Measurements from ENCODE around the gene SUPT20H.

Gene SUPT20H

GRCh38 chr13:37058910-37059847, at the start of gene SUPT20H:
TSS of gene SUPT20H (minus strand) at chr13:37059688. CDS start at chr13:37051490, 8,198 bp downstream.
- peak; percentile 83 for DNase-seq (ENCODE audit: low read depth)
- peak within 1 kb of the TSS; percentile 78 for H3K4me3 ChIP-seq (ENCODE audit: control insufficient read depth, low read depth, low read length)
- no peak for TF ChIP-seq CTCF (conservative IDR thresholded peaks at IDR 0.05; ENCODE audit: control insufficient read depth, insufficient read depth, low read depth, low read length)

DNA sequence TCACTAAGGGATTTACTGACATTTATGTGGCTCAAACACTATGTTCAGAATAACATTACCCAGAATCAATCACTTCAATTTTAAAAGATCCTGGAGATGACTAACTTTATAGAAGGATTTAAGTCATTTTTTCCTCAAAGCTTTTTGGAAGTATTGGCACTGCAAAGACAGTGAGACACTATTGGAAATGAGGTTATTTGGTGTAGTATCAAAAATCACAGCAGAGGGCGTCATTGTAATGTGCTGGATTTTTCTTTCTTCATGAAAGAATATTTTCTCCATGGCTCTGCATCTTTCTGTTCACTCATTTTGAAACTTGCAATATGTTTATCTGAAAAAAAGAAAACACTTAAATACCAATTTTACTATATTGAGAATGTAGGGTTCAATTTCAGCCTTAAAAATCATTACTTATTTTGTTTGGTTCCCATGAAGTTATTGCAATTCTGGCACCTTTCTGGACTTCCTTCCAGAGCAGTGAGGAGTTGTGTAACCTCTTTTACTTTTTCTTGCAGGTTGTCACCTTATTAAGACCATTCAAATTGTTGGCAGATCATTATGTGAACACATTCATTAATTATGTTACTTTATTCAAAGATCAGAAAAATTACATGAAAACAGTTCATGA, 49.7 kb upstream of the SUPT20H start:
- TF ChIP-seq CTCF (conservative IDR thresholded peaks at IDR 0.05; ENCODE audit: control insufficient read depth, insufficient read depth, low read depth, low read length), result peak; percentile 80
- peak; percentile 65 for DNase-seq (ENCODE audit: low read depth)
- no peak overlapping the region for H3K4me3 ChIP-seq (ENCODE audit: control insufficient read depth, low read depth, low read length)

DNA sequence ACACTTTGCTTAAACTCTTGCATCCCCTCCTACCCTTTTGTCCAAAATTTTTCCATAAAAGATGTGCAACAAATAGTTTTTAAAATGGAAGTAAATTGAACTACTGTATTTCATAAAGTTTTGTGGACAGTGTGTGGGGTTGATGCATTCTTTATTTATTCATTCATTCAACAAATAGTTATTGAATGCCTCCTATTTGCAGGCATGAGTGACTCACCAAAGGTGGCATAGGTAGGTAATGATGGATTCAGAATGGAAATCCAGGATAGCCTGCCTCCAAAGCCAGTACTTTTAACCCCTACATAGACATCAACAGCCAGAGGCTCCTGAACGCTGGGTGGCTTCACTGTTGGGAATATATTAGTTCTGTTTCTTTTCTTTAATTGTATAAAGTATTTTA, 48.4 kb upstream of the SUPT20H start:
- no peak overlapping the region for H3K4me3 ChIP-seq (ENCODE audit: control insufficient read depth, low read depth, low read length)
- TF ChIP-seq CTCF (conservative IDR thresholded peaks at IDR 0.05; ENCODE audit: control insufficient read depth, insufficient read depth, low read depth, low read length), result no peak
- no peak for DNase-seq (ENCODE audit: low read depth)

- no peak overlapping the region for H3K4me3 ChIP-seq (ENCODE audit: control insufficient read depth, low read depth, low read length)
- DNase-seq (ENCODE audit: low read depth), result no peak
- TF ChIP-seq CTCF (conservative IDR thresholded peaks at IDR 0.05; ENCODE audit: control insufficient read depth, insufficient read depth, low read depth, low read length), result no peak
These were observed 48.0 kb upstream of the SUPT20H start for GRCh38 chr13:37107456-37107855.

GRCh38 chr13:37106642-37107041, 47.2 kb upstream of the SUPT20H start:
- DNase-seq (ENCODE audit: low read depth), result no peak
- no peak overlapping the region for H3K4me3 ChIP-seq (ENCODE audit: control insufficient read depth, low read depth, low read length)
- TF ChIP-seq CTCF (conservative IDR thresholded peaks at IDR 0.05; ENCODE audit: control insufficient read depth, insufficient read depth, low read depth, low read length), result no peak

GRCh38 chr13:37105251-37105714, 45.8 kb upstream of the SUPT20H start, which contains the start of gene CSNK1A1L:
TSS of gene CSNK1A1L (minus strand) at chr13:37105664. CDS start at chr13:37105256, 408 bp downstream.
- DNase-seq (ENCODE audit: low read depth), result no peak
- no peak for TF ChIP-seq CTCF (conservative IDR thresholded peaks at IDR 0.05; ENCODE audit: control insufficient read depth, insufficient read depth, low read depth, low read length)
- no peak within 1 kb of the TSS for H3K4me3 ChIP-seq (ENCODE audit: control insufficient read depth, low read depth, low read length)
